HepG2 (cell line): ENCODE results near the gene PI3. TPM values are rescaled to one million over a fixed set of nuclear protein-coding genes. Genes with fewer than 3 reads are reported as not detected.

Experiments used
- ATAC-seq: fragments of 200-7000 bp; cut with Tn5 transposase; 3 replicates; pipeline ENCODE4 v1.9.1; 2020; ENCODE audit warnings: mild to moderate bottlenecking, moderate library complexity
- BruUV-seq: library from RNA; stranded (reverse); fragments of 400-500 nt; replicated peaks from 2 replicates; lab custom pipeline; 2021; lab: Mats Ljungman, UMichigan
- CTCF ChIA-PET: fragments of 300-600 bp; formaldehyde crosslinking; extraction: SDS; loops from one replicate; lab custom pipeline; 2021; ENCODE audit warnings: low total read pairs, inconsistent platforms, low intra/inter-chr PET ratio; lab: Yijun Ruan, JAX
- POLR2A ChIA-PET: fragments of 350-600 bp; sonication (Branson Sonifier 250); formaldehyde crosslinking; loops from one replicate; lab custom pipeline; 2020; ENCODE audit warnings: antibody characterized with exemption, inconsistent platforms; lab: Yijun Ruan, JAX
- DNase-seq: peaks from one replicate; pipeline ENCODE4 v3.0.0-alpha.2; 2015; ENCODE audit warnings: low spot score
- FAIRE-seq: peaks from 3 replicates; lab custom pipeline; 2011; peaks lifted over from hg19 to GRCh38; lab: Jason Lieb, UNC
- H2AFZ ChIP-seq: one replicate; pipeline ENCODE4 v1.6.1; 2011; ENCODE audit warnings: low read length, inconsistent platforms
- H3K27ac ChIP-seq: fragments of 300-600 bp; 3 replicates; pipeline ENCODE4 v1.8.0; 2011; ENCODE audit warnings: mixed run types, mild to moderate bottlenecking, mixed read lengths, low read length, inconsistent platforms; ENCODE audit not compliant: insufficient read depth; ENCODE audit errors: extremely low read length
- H3K27me3 ChIP-seq, 2 experiments: fragments of 200-600 bp in 1 of 2; 2 replicates in 1 of 2; 3 replicates in 1 of 2; pipeline versions ENCODE4 v1.6.0 to v1.8.0; 2011; ENCODE audit warnings: low read length in 2 of 2, mild to moderate bottlenecking in 2 of 2, moderate library complexity in 2 of 2, inconsistent platforms in 1 of 2; ENCODE audit not compliant: insufficient read depth in 2 of 2, control insufficient read depth in 1 of 2
- H3K36me3 ChIP-seq, 2 experiments: fragments of 200-600 bp in 1 of 2; replicated peaks in 1 of 2; 2 replicates in 1 of 2; 3 replicates in 1 of 2; pipeline versions ENCODE4 v1.5.1 to v1.8.0; 2011; ENCODE audit warnings: low read length in 2 of 2, inconsistent platforms in 1 of 2; ENCODE audit not compliant: insufficient read depth in 2 of 2, control insufficient read depth in 1 of 2
- H3K4me1 ChIP-seq: 2 replicates; pipeline ENCODE4 v1.5.1; 2012; ENCODE audit warnings: low read length, inconsistent platforms; ENCODE audit not compliant: insufficient read depth
- H3K4me2 ChIP-seq: 2 replicates; pipeline ENCODE4 v1.6.0; 2011; ENCODE audit warnings: low read depth, low read length, inconsistent platforms
- H3K4me3 ChIP-seq, 3 experiments: fragments of 200-600 bp in 1 of 3; sonication (generic), shearing (Covaris generic) in 1 of 3; replicated peaks in 1 of 3; 2 replicates each; pipeline ENCODE4 v1.5.1; 2011 to 2016; ENCODE audit warnings: low read length in 3 of 3, inconsistent platforms in 2 of 3, low read depth in 2 of 3, mild to moderate bottlenecking in 2 of 3, control low read depth in 1 of 3, mixed read lengths in 1 of 3; ENCODE audit not compliant: insufficient read depth in 1 of 3
- H3K79me2 ChIP-seq: one replicate; pipeline ENCODE4 v1.6.1; 2011; ENCODE audit warnings: low read length, inconsistent platforms; ENCODE audit not compliant: insufficient read depth
- H3K9ac ChIP-seq: 2 replicates; pipeline ENCODE4 v1.6.0; 2011; ENCODE audit warnings: mild to moderate bottlenecking, low read depth, low read length, inconsistent platforms; ENCODE audit not compliant: insufficient read depth
- H3K9me3 ChIP-seq: 2 replicates; pipeline ENCODE4 v1.5.1; 2012; ENCODE audit warnings: mild to moderate bottlenecking, low read length
- H4K20me1 ChIP-seq: 2 replicates; pipeline ENCODE4 v1.6.0; 2011; ENCODE audit warnings: inconsistent platforms, mild to moderate bottlenecking, low read length, moderate library complexity; ENCODE audit not compliant: insufficient read depth
- FOXA1 ChIP-seq, 2 experiments: fragments of 450-650 bp in 1 of 2; sonication (generic) in 1 of 2; formaldehyde crosslinking in 1 of 2; IDR thresholded peaks; 2 replicates each; pipeline versions ENCODE4 v1.4.0 to v1.6.1; 2016 to 2020; ENCODE audit warnings: missing genetic modification reagents in 1 of 2
- HES4 ChIP-seq: sonication (generic); formaldehyde crosslinking; IDR thresholded peaks from 2 replicates; pipeline ENCODE4 v1.9.0; 2021; ENCODE audit warnings: mild to moderate bottlenecking, missing genetic modification reagents, borderline replicate concordance
- KLF16 ChIP-seq, 2 experiments: sonication (generic) in 1 of 2; formaldehyde crosslinking in 1 of 2; IDR thresholded peaks; 2 replicates each; pipeline versions ENCODE4 v1.6.1 to v1.8.0; 2016 to 2023; ENCODE audit warnings: missing genetic modification reagents in 2 of 2, missing compliant biosample characterization in 1 of 2
- PHF20 ChIP-seq: sonication (generic); formaldehyde crosslinking; IDR thresholded peaks from 2 replicates; pipeline ENCODE4 v1.5.0; 2020; ENCODE audit warnings: mild to moderate bottlenecking, missing genetic modification reagents
- PHF8 ChIP-seq: sonication (generic); formaldehyde crosslinking; IDR thresholded peaks from 2 replicates; pipeline ENCODE4 v1.5.0; 2020; ENCODE audit warnings: missing genetic modification reagents
- PRMT3 ChIP-seq: sonication (generic); formaldehyde crosslinking; IDR thresholded peaks from 2 replicates; pipeline ENCODE4 v1.8.1; 2022; ENCODE audit warnings: low read depth, mild to moderate bottlenecking, moderate library complexity, missing genetic modification reagents, borderline replicate concordance
- RAD51 ChIP-seq: fragments of 450-650 bp; IDR thresholded peaks from 2 replicates; pipeline ENCODE4 v1.6.1; 2016; ENCODE audit warnings: borderline replicate concordance
- SMAD9 ChIP-seq: sonication (generic); formaldehyde crosslinking; IDR thresholded peaks from 2 replicates; pipeline ENCODE4 v1.5.1; 2020; ENCODE audit warnings: mild to moderate bottlenecking, missing genetic modification reagents
- TAF1 ChIP-seq: sonication (generic); formaldehyde crosslinking; IDR thresholded peaks from 2 replicates; pipeline ENCODE4 v1.4.0; 2020; ENCODE audit warnings: missing genetic modification reagents
- TCF7L2 ChIP-seq: IDR thresholded peaks from 2 replicates; pipeline ENCODE4 v1.6.1; 2011; ENCODE audit warnings: mild to moderate bottlenecking, low read depth, low read length, moderate library complexity
- ZBTB8A ChIP-seq: sonication (generic); formaldehyde crosslinking; IDR thresholded peaks from 2 replicates; pipeline ENCODE4 v1.4.0; 2020; ENCODE audit warnings: mild to moderate bottlenecking, low read depth, missing genetic modification reagents, borderline replicate concordance
- ZFAT ChIP-seq: sonication (generic); formaldehyde crosslinking; conservative IDR thresholded peaks from 2 replicates; pipeline ENCODE4 v1.8.1; 2023; ENCODE audit warnings: missing genetic modification reagents, inconsistent platforms
- ZNF274 ChIP-seq: sonication (generic); formaldehyde crosslinking; IDR thresholded peaks from 2 replicates; pipeline ENCODE4 v1.5.1; 2020; ENCODE audit warnings: mild to moderate bottlenecking, missing genetic modification reagents
- ZNF292 ChIP-seq: sonication (generic); formaldehyde crosslinking; IDR thresholded peaks from 2 replicates; pipeline ENCODE4 v1.8.1; 2022; ENCODE audit warnings: mild to moderate bottlenecking, low read depth, missing genetic modification reagents, borderline replicate concordance
- ZNF367 ChIP-seq: sonication (generic); formaldehyde crosslinking; IDR thresholded peaks from 2 replicates; pipeline ENCODE4 v1.4.0; 2020; ENCODE audit warnings: missing genetic modification reagents, borderline replicate concordance
- ZNF382 ChIP-seq: sonication (generic); formaldehyde crosslinking; IDR thresholded peaks from 2 replicates; pipeline ENCODE4 v1.5.0; 2020; ENCODE audit warnings: missing genetic modification reagents, mild to moderate bottlenecking, borderline replicate concordance
- ZNF441 ChIP-seq: sonication (generic); formaldehyde crosslinking; IDR thresholded peaks from 2 replicates; pipeline ENCODE4 v1.7.0; 2021; ENCODE audit warnings: missing genetic modification reagents, borderline replicate concordance
- ZNF547 ChIP-seq: sonication (generic); formaldehyde crosslinking; IDR thresholded peaks from 2 replicates; pipeline ENCODE4 v1.5.1; 2020; ENCODE audit warnings: mild to moderate bottlenecking, missing genetic modification reagents
- ZNF589 ChIP-seq: sonication (generic); formaldehyde crosslinking; conservative IDR thresholded peaks from 2 replicates; pipeline ENCODE4 v1.8.0; 2022; ENCODE audit warnings: mild to moderate bottlenecking, moderate library complexity, missing genetic modification reagents
- ZNF839 ChIP-seq: sonication (generic); formaldehyde crosslinking; IDR thresholded peaks from 2 replicates; pipeline ENCODE4 v1.4.0; 2020; ENCODE audit warnings: missing genetic modification reagents, mild to moderate bottlenecking, borderline replicate concordance
- ZZZ3 ChIP-seq: sonication (generic); formaldehyde crosslinking; IDR thresholded peaks from 2 replicates; pipeline ENCODE4 v1.4.0; 2020; ENCODE audit warnings: missing genetic modification reagents, mild to moderate bottlenecking, borderline replicate concordance
- WGBS: methylation state at CpG from one replicate; pipeline ENCODE4 v1.1.6; 2017; ENCODE audit warnings: low lambda C conversion rate; 5-methylcytosine and 5-hydroxymethylcytosine counted together
- in situ Hi-C: cut with HindIII; loops from 2 replicates; pipeline ENCODE4 v1.10.0; 2017; ENCODE audit warnings: low pct_unique_long_range_greater_than_20kb; ENCODE audit not compliant: extremely low pct_ligation_motif_present
- intact Hi-C: fragments of 100-400 bp; cut with micrococcal nuclease; formaldehyde crosslinking; loops from one replicate; pipeline ENCODE4 v1.10.0; 2022; ENCODE audit not compliant: unreplicated experiment
- polyA plus RNA-seq, 8 experiments: library from polyadenylated mRNA; depleted of rRNA in 3 of 8; stranded (reverse) in 7 of 8; unstranded in 1 of 8; fragments of >200 nt; fragmentation: Illumina TruSeq in 4 of 8; extraction: Trizol in 4 of 8; gene quantifications; 2 replicates each; pipeline versions ENCODE4 v1.2.1 to v1.2.3, GENCODE V29; 2011 to 2016; ENCODE audit warnings: low read depth in 4 of 8, missing spikeins in 1 of 8, mixed read lengths in 1 of 8; ENCODE audit not compliant: insufficient read depth in 1 of 8
- total RNA-seq, 5 experiments: library from RNA; depleted of rRNA; stranded (reverse); fragments of >200 nt; fragmentation: Illumina TruSeq; extraction: Trizol; gene quantifications; 2 replicates each; pipeline ENCODE4 v1.2.3, GENCODE V29; 2016; ENCODE audit warnings: low read depth in 1 of 5
- TF ChIP-seq, protein P1 (sequence below): sonication (generic); formaldehyde crosslinking; IDR thresholded peaks from 2 replicates; pipeline ENCODE4 v1.8.0; 2022; ENCODE audit warnings: missing genetic modification reagents, low read depth, mild to moderate bottlenecking, borderline replicate concordance

The PI3 gene
- total and polyA plus RNA-seq, 2 of the 13 experiments (the other 11 are each of a cell fraction or from before 2014, with no cell fraction given), result 0.22 TPM; not detected in 1

DNA sequence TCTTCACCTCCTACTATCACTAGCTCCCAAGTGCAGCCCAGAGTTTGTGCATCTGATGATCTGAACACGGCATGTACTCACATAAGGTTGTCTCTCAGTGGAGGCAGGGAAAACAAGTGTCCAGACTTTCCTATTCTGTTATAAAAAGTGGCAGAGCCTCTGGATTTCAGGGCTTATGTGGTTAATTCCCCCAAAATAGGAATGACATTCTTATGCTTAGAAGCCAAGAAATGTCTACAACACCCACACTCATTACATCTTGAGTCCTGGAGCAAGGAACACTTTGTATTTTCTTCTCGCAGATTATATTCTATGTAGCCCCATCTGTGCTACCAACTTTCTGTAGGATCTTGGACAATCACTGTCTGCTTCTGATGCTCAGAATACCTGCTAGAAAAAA is 18.6 kb downstream of the PI3 start:
- FAIRE-seq, result no peak
- H3K36me3 ChIP-seq, result no peaks in the 10 kb centered on the region
- no peak overlapping the region for H3K4me2 ChIP-seq
- no peaks in the 10 kb centered on the region for H3K79me2 ChIP-seq
- in situ Hi-C loops (no loop called here), intact Hi-C loops (no loop called here)
- H3K4me3 ChIP-seq, result no peak overlapping the region
- no TSS peak for BruUV-seq
- CTCF ChIA-PET, result no interaction called here
- H3K27ac ChIP-seq, result no peak overlapping the region
- no peaks in the 10 kb centered on the region for H3K4me1 ChIP-seq
- POLR2A ChIA-PET, result no interaction called here
- no peak overlapping the region for H2AFZ ChIP-seq
- H4K20me1 ChIP-seq, result no peaks in the 10 kb centered on the region
- TF ChIP-seq HES4 (CRISPR knock-in tag) (no peak), ZNF839 (CRISPR knock-in tag) (no peak), TCF7L2 (no peak), KLF16 (CRISPR knock-in tag; IDR thresholded peaks at IDR 0.05) (no peak), ZNF441 (no peak), ZNF367 (CRISPR knock-in tag) (no peak), PHF20 (CRISPR knock-in tag) (no peak), TAF1 (CRISPR knock-in tag) (no peak)
- H3K9ac ChIP-seq, result no peak overlapping the region
- peaks cover 0 to 1% of the 10 kb centered on the region in 2 experiments; a peak in 1 of 5 replicates for H3K27me3 ChIP-seq
- ATAC-seq, result no peak
- H3K9me3 ChIP-seq, result no peaks in the 10 kb centered on the region
- WGBS, result 6% methylated on average over 2 of the region's 2 CpGs
- DNase-seq, result no peak

- CTCF ChIA-PET, result no interaction called here
- no peak for DNase-seq
- H3K79me2 ChIP-seq, result no peaks in the 10 kb centered on the region
- TF ChIP-seq ZFAT (CRISPR knock-in tag), result no peak
- TF ChIP-seq ZNF382 (CRISPR knock-in tag), result no peak
- TF ChIP-seq ZZZ3 (CRISPR knock-in tag), result no peak
- TF ChIP-seq ZNF292 (CRISPR knock-in tag), result no peak
- no peak for TF ChIP-seq ZNF274 (CRISPR knock-in tag)
- TF ChIP-seq ZBTB8A (CRISPR knock-in tag), result no peak
- no peak for TF ChIP-seq RAD51
- TF ChIP-seq ZNF589 (CRISPR knock-in tag), result no peak
- no peak for TF ChIP-seq ZNF547 (CRISPR knock-in tag)
- no peak for TF ChIP-seq FOXA1 (IDR thresholded peaks at IDR 0.05)
- no peak for TF ChIP-seq FOXA1 (CRISPR knock-in tag; IDR thresholded peaks at IDR 0.05)
- TF ChIP-seq, protein P1, sequence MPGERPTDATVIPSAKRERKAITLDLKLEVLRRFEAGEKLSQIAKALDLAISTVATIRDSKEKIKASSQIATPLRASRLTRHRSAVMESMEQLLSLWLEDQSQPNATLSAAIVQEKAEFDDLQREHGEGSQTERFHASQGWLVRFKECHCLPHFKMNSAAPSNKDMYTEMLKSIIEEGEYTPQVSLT (CRISPR knock-in tag), result no peak
- no peak for TF ChIP-seq SMAD9 (CRISPR knock-in tag)
- TF ChIP-seq PHF8 (CRISPR knock-in tag), result no peak
- no peak for TF ChIP-seq PRMT3 (CRISPR knock-in tag)
These were observed 32.0 kb downstream of the PI3 start, which contains the start of gene SEMG1 for GRCh38 chr20:45206725-45207124. SEMG1 (plus strand) TSS chr20:45207033; CDS start chr20:45207054, 21 bp downstream.

More at GRCh38 chr20:45206725-45207124, 32.0 kb downstream of the PI3 start, which contains the start of gene SEMG1:
- Histone ChIP-seq H3K4me2 (no peak within 1 kb of the TSS), H3K27me3 (0 out of 5 replicates have a peak, but pooled peaks cover 0 to 6% of the 10 kb centered on the region in 2 experiments), H2AFZ (no peak within 1 kb of the TSS), H3K36me3 (no peaks in the 10 kb centered on the region), H3K4me1 (no peaks in the 10 kb centered on the region), H3K9ac (no peak within 1 kb of the TSS), H3K4me3 (no peak within 1 kb of the TSS), H4K20me1 (no peaks in the 10 kb centered on the region), H3K27ac (no peak within 1 kb of the TSS), H3K9me3 (no peaks in the 10 kb centered on the region)
- no TSS peak for BruUV-seq
- FAIRE-seq (no peak), ATAC-seq (no peak)
- intact Hi-C loops (no loop called here), in situ Hi-C loops (no loop called here)
- 4% methylated on average over 1 of the region's 1 CpG for WGBS
- POLR2A ChIA-PET, result no interaction called here
